WERI-Rb-1 (cell line): Measurements from ENCODE around the gene PNPLA2.

Experiments used
- DNase-seq: peaks from one replicate; pipeline ENCODE4 v3.0.0-alpha.2; 2020
- H3K27ac ChIP-seq: fragments of 250-450 bp; sonication (Bioruptor Pico); 2 replicates; pipeline ENCODE4 v1.5.1; 2020; ENCODE audit warnings: mild to moderate bottlenecking, moderate library complexity
- H3K27me3 ChIP-seq: fragments of 250-450 bp; sonication (Bioruptor Pico); 2 replicates; pipeline ENCODE4 v1.5.1; 2021; ENCODE audit warnings: mild to moderate bottlenecking, low read depth, moderate library complexity; ENCODE audit not compliant: insufficient read depth, severe bottlenecking
- H3K36me3 ChIP-seq: fragments of 250-450 bp; sonication (Bioruptor Pico); 2 replicates; pipeline ENCODE4 v1.5.1; 2020; ENCODE audit warnings: mild to moderate bottlenecking, moderate library complexity
- H3K4me3 ChIP-seq: 2 replicates; pipeline ENCODE4 v1.5.1; 2011; ENCODE audit warnings: low read depth, mild to moderate bottlenecking, control low read depth, low read length
- H3K9me3 ChIP-seq: fragments of 250-450 bp; sonication (Bioruptor Pico); 2 replicates; pipeline ENCODE4 v1.5.1; 2021; ENCODE audit warnings: mild to moderate bottlenecking, moderate library complexity; ENCODE audit not compliant: severe bottlenecking
- TF ChIP-seq, protein P1 (sequence below): IDR thresholded peaks from 2 replicates; pipeline ENCODE4 v1.5.1; 2011; ENCODE audit warnings: low read depth, mild to moderate bottlenecking, control low read depth, inconsistent platforms, low read length

The PNPLA2 gene

GRCh38 chr11:871472-871871 is 52.8 kb downstream of the PNPLA2 start:
- DNase-seq, result no peak
- Histone ChIP-seq H3K4me3 (no peak overlapping the region), H3K36me3 (peaks cover 20% of the 10 kb centered on the region), H3K27ac (no peak overlapping the region), H3K9me3 (no peaks in the 10 kb centered on the region), H3K27me3 (no peaks in the 10 kb centered on the region)
- TF ChIP-seq, protein P1, sequence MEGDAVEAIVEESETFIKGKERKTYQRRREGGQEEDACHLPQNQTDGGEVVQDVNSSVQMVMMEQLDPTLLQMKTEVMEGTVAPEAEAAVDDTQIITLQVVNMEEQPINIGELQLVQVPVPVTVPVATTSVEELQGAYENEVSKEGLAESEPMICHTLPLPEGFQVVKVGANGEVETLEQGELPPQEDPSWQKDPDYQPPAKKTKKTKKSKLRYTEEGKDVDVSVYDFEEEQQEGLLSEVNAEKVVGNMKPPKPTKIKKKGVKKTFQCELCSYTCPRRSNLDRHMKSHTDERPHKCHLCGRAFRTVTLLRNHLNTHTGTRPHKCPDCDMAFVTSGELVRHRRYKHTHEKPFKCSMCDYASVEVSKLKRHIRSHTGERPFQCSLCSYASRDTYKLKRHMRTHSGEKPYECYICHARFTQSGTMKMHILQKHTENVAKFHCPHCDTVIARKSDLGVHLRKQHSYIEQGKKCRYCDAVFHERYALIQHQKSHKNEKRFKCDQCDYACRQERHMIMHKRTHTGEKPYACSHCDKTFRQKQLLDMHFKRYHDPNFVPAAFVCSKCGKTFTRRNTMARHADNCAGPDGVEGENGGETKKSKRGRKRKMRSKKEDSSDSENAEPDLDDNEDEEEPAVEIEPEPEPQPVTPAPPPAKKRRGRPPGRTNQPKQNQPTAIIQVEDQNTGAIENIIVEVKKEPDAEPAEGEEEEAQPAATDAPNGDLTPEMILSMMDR, result no peak

- no peaks in the 10 kb centered on the region for H3K9me3 ChIP-seq
- no peak for DNase-seq
- H3K27ac ChIP-seq, result no peak overlapping the region
- H3K4me3 ChIP-seq, result no peak overlapping the region
- H3K36me3 ChIP-seq, result peaks cover 14% of the 10 kb centered on the region
- TF ChIP-seq, protein P1, result no peak
- H3K27me3 ChIP-seq, result no peaks in the 10 kb centered on the region
These were observed 54.1 kb downstream of the PNPLA2 start for GRCh38 chr11:872799-873198.

- no peak overlapping the region for H3K27ac ChIP-seq
- no peak overlapping the region for H3K4me3 ChIP-seq
- H3K27me3 ChIP-seq, result no peaks in the 10 kb centered on the region
- no peak for DNase-seq
- TF ChIP-seq, protein P1, result no peak
- H3K36me3 ChIP-seq, result peaks cover 20% of the 10 kb centered on the region
- H3K9me3 ChIP-seq, result no peaks in the 10 kb centered on the region
These were observed 55.0 kb downstream of the PNPLA2 start for GRCh38 chr11:873706-874105.
